Measurements from ENCODE around the gene PPTC7.

Gene PPTC7

GRCh38 chr12:110501399-110501751, 81.7 kb downstream of the PPTC7 start:
- DNase-seq (ENCODE audit: low spot score): peak; percentile 18
- TF ChIP-seq CTCF (IDR thresholded peaks at IDR 0.05; ENCODE audit: extremely low read depth, missing control alignments): no peak

GRCh38 chr12:110498984-110499706, 84.0 kb downstream of the PPTC7 start:
- no peak for TF ChIP-seq CTCF (IDR thresholded peaks at IDR 0.05; ENCODE audit: extremely low read depth, missing control alignments)
- DNase-seq (ENCODE audit: low spot score): no peak
